ENCODE data around the gene ACSM3. TPM values are rescaled to one million over a fixed set of nuclear protein-coding genes. Genes with fewer than 3 reads are reported as not detected.

The ACSM3 gene
- total and polyA plus RNA-seq, 9 of the 15 experiments (the other 6 are each of a cell fraction or from before 2014, with no cell fraction given): 112 to 420 (median 182) TPM

DNA sequence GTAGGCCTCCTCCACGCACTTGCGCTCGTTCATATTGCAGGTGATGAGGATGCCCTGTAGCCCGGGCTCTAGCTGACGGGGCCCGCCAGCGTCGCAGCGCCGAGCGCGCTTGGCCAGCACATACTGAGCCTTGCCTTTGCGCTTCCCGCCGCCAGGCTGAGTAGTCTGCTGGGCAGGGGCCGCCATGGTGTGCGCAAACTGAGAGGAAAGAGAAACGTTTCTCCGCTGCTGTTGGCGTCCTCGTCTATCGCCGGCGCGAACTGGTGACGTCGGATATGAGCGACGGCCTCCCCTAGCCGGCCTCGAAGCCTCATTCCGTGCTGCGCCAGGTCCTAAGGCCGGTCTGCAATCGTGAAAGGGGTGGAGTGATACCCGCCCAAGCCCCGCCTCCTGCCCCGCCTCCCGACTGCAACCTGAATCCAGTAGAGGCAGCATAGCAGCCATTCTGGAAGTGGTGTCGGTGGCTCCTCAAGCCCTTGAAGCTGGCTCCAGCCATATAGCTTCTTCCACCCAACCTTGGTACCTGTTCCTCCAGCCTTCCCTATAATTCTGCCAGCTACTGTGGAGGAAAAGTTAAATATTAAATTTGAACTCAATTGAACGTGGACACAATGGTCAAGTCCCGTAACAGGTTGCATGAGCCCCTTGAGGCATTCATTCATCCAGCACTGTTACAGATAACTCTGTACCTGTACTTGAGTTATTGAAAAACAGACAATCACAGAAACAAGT, 22.1 kb upstream of the ACSM3 start, which contains the start of gene THUMPD1 (continued):
- TF ChIP-seq MNT (conservative IDR thresholded peaks at IDR 0.05): peak; percentile 39 to 85
- TF ChIP-seq CBFA2T2 (conservative IDR thresholded peaks at IDR 0.05): no peak
- no peak for TF ChIP-seq PRPF4 (IDR thresholded peaks at IDR 0.05; ENCODE audit: insufficient read depth, low read depth, low read length, poor library complexity, severe bottlenecking)
- TF ChIP-seq ZNF584 (CRISPR knock-in tag; IDR thresholded peaks at IDR 0.05; ENCODE audit: low read depth): no peak
- no peak for TF ChIP-seq SMARCC2 (IDR thresholded peaks at IDR 0.05; ENCODE audit: low read depth)
- TF ChIP-seq GABPB2 (CRISPR knock-in tag; conservative IDR thresholded peaks at IDR 0.05): no peak
- TF ChIP-seq CEBPZ (IDR thresholded peaks at IDR 0.05; ENCODE audit: borderline replicate concordance, low read depth, low read length): no peak
- no peak for TF ChIP-seq HMG20A (CRISPR knock-in tag; conservative IDR thresholded peaks at IDR 0.05)
- TF ChIP-seq RFX5 (IDR thresholded peaks at IDR 0.05; ENCODE audit: low read depth, low read length): no peak
- TF ChIP-seq, protein P1, sequence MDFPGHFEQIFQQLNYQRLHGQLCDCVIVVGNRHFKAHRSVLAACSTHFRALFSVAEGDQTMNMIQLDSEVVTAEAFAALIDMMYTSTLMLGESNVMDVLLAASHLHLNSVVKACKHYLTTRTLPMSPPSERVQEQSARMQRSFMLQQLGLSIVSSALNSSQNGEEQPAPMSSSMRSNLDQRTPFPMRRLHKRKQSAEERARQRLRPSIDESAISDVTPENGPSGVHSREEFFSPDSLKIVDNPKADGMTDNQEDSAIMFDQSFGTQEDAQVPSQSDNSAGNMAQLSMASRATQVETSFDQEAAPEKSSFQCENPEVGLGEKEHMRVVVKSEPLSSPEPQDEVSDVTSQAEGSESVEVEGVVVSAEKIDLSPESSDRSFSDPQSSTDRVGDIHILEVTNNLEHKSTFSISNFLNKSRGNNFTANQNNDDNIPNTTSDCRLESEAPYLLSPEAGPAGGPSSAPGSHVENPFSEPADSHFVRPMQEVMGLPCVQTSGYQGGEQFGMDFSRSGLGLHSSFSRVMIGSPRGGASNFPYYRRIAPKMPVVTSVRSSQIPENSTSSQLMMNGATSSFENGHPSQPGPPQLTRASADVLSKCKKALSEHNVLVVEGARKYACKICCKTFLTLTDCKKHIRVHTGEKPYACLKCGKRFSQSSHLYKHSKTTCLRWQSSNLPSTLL (IDR thresholded peaks at IDR 0.05): no peak
- TF ChIP-seq ZNF3 (CRISPR knock-in tag; IDR thresholded peaks at IDR 0.05): no peak
- TF ChIP-seq STAT5A (IDR thresholded peaks at IDR 0.05; ENCODE audit: borderline replicate concordance, low read length): no peak
- no peak for TF ChIP-seq CHD1 (IDR thresholded peaks at IDR 0.05; ENCODE audit: low read length)
- TF ChIP-seq NFATC3 (IDR thresholded peaks at IDR 0.05): no peak
- TF ChIP-seq SOX6 (IDR thresholded peaks at IDR 0.05): peak; percentile 57; the same call in 1 of the 2 replicates
- no peak for TF ChIP-seq KDM1A (IDR thresholded peaks at IDR 0.05)
- peak; percentile 72; the same call in 1 of the 2 replicates for TF ChIP-seq CTBP1 (IDR thresholded peaks at IDR 0.05; ENCODE audit: borderline replicate concordance)
- TF ChIP-seq PHB (CRISPR knock-in tag; IDR thresholded peaks at IDR 0.05): 0 out of 2 replicates have a peak, but pooled peaks have one; percentile 61
- peak; percentile 74; the same call in 1 of the 2 replicates for TF ChIP-seq ZHX1 (conservative IDR thresholded peaks at IDR 0.05; ENCODE audit: low read length)

All from K562 (cell line).